Lower leg skin (tissue), 3 donors: ENCODE measurements around the gene S100A9.

Experiments
- POLR2A ChIP-seq, 2 donors: fragments of 450-650 bp; IDR thresholded peaks; one replicate each; pipeline ENCODE4 v1.6.1; 2016 to 2017; ENCODE audit warnings: antibody characterized with exemption in 2 of 2, mild to moderate bottlenecking in 1 of 2, moderate library complexity in 1 of 2
- TF ChIP-seq, protein P1 (sequence below), 3 donors: fragments of 450-650 bp; IDR thresholded peaks; one replicate each; pipeline ENCODE4 v1.5.1; 2016; ENCODE audit warnings: antibody characterized with exemption in 3 of 3, mild to moderate bottlenecking in 3 of 3, moderate library complexity in 2 of 3

DNA sequence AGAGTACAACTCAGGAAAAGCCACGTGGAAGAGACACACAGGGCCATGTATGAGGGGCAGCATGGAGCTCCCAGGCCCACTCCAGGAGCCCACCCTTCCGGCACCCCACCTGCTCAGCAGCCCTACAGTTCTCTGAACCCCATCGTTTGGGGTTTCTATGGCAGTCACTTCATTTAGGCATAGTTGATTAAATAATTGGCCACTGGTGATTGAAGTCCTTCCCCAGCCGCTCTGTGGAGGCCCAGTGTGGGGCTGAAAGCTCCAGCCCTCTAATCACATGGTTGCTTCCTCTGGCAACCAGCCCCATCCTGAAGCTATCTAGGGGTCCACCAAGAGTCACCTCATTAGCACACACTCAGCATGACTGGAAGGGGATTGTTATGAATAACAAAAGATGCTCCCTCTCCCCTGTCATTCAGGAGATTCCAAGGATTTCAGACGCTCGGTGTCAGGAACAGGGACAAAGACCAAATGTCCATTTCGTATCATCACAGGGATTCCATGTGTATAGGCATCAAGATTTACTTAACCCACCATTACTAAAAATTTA, 46.5 kb downstream of the S100A9 start:
- TF ChIP-seq, protein P1, sequence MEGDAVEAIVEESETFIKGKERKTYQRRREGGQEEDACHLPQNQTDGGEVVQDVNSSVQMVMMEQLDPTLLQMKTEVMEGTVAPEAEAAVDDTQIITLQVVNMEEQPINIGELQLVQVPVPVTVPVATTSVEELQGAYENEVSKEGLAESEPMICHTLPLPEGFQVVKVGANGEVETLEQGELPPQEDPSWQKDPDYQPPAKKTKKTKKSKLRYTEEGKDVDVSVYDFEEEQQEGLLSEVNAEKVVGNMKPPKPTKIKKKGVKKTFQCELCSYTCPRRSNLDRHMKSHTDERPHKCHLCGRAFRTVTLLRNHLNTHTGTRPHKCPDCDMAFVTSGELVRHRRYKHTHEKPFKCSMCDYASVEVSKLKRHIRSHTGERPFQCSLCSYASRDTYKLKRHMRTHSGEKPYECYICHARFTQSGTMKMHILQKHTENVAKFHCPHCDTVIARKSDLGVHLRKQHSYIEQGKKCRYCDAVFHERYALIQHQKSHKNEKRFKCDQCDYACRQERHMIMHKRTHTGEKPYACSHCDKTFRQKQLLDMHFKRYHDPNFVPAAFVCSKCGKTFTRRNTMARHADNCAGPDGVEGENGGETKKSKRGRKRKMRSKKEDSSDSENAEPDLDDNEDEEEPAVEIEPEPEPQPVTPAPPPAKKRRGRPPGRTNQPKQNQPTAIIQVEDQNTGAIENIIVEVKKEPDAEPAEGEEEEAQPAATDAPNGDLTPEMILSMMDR (IDR thresholded peaks at IDR 0.05), result no peak
- no peak for TF ChIP-seq POLR2A (IDR thresholded peaks at IDR 0.05)
